LNCAP (cell line): ENCODE measurements around the gene VBP1.

Source experiments
- TF ChIP-seq, protein P1 (sequence below): fragments of 450-650 bp; IDR thresholded peaks from 2 replicates; pipeline ENCODE4 v1.5.1; 2017; ENCODE audit warnings: mild to moderate bottlenecking

Gene VBP1, protein sequence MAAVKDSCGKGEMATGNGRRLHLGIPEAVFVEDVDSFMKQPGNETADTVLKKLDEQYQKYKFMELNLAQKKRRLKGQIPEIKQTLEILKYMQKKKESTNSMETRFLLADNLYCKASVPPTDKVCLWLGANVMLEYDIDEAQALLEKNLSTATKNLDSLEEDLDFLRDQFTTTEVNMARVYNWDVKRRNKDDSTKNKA

DNA sequence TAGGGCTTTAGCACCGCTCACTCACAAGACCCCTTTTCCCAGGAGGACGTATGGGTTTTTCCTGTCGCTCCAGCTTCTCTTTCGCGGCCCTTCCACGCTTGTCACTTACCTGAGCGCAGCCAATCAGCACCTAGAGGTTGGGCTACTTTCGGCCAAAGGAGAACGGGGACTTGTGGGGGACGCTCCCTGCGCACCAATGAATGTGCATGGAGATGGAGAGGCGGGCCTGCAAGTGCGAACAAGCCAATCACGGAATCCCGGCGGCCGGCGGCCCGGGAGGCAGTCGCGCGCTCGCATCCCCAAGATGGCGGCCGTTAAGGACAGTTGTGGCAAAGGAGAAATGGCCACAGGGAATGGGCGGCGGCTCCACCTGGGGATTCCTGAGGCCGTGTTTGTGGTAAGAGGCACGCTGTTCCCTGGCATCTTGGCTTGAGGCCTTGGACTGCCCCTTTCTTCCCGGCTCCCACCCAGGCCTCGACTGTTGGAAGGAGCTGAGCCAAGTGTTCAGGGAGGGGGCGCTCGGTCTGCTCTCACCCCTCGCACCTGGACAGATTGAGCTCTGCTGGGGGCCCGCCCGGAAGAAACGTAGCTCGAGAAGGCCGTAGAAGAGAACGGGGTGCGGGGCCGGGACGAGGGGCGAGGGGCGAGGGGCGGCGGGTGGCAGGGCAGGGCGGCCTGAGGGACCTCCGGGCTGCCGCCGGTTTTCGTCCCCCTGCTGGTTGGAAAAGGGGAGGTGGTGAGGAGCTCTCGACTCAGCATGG is at the start of gene VBP1:
TSS of gene VBP1 (plus strand) at position 282 of the 761 bp plus-strand sequence. CDS start at position 305, 23 bp downstream.
- TF ChIP-seq, protein P1, sequence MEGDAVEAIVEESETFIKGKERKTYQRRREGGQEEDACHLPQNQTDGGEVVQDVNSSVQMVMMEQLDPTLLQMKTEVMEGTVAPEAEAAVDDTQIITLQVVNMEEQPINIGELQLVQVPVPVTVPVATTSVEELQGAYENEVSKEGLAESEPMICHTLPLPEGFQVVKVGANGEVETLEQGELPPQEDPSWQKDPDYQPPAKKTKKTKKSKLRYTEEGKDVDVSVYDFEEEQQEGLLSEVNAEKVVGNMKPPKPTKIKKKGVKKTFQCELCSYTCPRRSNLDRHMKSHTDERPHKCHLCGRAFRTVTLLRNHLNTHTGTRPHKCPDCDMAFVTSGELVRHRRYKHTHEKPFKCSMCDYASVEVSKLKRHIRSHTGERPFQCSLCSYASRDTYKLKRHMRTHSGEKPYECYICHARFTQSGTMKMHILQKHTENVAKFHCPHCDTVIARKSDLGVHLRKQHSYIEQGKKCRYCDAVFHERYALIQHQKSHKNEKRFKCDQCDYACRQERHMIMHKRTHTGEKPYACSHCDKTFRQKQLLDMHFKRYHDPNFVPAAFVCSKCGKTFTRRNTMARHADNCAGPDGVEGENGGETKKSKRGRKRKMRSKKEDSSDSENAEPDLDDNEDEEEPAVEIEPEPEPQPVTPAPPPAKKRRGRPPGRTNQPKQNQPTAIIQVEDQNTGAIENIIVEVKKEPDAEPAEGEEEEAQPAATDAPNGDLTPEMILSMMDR, result peak; percentile 40; the same call in 1 of the 2 replicates

DNA sequence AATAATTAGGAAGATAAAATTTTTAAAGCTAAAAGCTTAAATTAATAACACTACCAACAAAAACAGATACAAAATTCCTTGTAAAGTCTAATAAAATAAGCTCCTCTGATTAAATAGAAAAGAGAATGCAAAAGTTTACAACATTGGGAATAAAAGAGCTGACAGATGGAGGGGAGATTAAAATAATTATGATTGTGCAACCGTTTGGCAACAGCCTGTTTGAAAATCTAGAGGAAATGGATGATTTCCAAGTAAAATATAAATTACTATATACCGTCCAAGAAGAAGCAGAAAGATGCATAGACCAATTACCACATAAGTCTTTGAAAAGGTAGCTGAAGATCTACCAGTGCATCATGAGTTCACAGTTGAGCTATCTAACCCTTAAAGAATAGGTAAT is 46.4 kb upstream of the VBP1 start:
- TF ChIP-seq, protein P1, result no peak

DNA sequence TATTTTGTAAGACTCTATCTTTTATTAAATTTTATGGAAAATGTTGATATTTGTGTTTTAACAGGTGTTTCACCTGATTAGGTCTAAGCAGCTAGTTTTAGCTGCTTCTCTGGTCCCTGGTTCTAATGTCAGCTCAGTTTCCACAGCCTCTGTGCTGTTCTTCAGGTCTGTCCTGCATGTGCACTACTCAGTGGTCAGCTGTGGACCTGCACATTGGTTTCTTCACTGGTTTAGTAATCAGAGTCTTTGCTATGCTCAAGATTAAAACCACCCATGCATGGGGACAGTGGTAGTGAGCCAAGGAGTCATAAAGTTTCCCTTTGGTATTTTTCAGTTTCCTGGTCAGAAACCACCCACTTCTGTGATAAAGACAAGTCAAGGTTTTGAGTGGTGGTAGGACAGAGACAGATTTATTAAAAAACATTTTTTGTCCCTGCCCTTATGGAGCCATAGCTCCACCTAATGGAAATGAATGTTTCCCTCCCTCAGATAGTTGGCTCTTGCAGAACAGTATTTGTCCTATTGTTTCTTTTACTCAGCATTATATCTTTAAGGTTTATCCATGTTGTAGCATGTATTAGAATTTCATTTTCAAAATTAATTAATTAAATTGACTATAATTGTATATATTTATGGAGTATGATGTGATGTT is 36.8 kb upstream of the VBP1 start:
- TF ChIP-seq, protein P1, result peak; percentile 39; the same call in 1 of the 2 replicates

DNA sequence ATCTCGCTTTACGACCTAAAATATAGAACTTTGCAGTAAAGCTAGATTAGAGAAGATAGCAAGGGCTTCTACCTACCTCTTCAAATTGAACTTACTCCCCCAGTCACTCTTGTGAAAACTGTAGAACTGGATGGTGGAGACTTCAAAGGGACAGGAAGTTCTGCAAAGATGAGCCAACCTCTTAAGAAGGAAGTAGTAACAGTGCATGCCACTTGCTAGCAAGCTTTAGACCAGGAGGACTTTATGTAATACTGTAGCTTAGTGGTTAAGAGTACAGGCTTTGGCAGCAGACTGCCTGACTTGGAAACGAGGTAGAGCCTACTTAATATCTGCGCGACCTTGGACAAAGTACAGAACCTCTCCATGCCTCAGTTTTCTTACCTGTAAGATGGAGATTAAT is 27.5 kb upstream of the VBP1 start:
- TF ChIP-seq, protein P1, result no peak

DNA sequence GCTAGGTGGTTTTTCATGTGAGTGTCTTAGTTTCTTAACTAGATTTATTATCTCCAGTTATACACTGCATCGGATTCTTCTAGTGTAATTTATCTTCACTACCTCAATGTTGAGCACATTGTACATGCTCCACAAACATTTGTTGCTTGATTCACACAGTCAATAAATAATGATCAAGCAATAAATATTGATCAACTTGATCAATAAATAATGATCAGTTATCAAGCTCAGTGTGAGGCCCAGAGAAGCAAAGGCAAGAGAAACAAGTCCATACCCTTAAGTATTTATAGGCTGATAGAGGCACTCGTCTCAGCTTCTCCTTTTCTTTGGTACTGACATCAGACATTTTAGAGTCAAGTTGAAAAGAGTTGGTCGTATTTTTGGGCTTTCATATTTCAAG is 5.1 kb upstream of the VBP1 start:
- TF ChIP-seq, protein P1, result no peak

DNA sequence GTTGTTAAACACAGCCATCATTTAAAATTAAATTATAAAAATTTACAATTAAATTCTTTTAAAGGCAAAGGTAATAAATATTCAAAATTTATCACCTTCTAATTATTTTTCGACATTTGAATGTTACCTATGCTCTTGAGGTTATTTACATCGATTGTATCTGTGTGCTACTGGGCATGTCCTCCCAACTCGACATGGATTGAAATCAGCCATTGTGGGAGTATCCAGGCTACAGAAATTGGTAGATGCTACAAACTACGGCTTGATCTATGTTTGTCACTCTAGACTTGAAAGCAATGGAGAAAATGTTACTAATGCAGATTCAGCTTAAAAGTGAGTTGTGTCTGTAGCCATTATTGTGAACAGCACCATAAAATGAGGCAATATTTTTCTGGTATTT is 2.5 kb upstream of the VBP1 start:
- TF ChIP-seq, protein P1, result no peak

DNA sequence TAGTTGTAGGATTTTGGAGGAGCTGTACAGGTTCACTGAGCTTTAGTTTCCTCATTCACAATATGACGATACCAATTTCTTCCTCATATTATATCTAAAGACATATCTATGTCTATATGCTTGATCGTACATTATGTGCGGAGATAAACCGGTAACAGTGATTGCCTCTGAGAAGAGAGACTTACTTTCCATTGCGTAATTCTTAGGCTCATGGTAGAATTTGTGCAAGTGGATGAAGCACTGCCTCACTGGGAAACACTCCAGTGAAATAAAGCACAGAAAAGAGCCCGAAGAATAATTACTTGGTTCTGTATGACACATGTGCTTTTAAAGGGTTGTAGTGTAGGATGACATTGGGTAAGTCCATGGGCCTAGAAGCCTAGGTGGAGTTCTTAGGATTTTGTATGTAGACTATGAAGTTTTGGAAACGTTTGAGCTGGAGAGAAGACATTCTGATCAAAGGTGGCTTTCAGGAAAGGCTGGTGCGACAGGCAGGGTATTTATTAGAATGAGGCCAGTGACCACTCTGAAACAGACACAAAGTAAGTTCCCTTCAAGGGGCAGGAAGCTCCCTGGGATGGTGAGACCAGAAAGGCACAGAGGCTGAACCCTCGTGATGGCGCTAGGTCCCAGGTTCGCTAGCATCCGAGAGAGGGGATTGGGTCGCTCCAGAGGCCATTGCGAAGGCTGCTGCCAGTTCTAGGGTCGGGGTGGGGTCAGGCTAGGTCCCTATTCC is 649 bp upstream of the VBP1 start:
- TF ChIP-seq, protein P1, result no peak
